ENCODE measurements around the gene SLC12A1. TPM values are rescaled to one million over a fixed set of nuclear protein-coding genes. Genes with fewer than 3 reads are reported as not detected.

Gene SLC12A1
- total RNA-seq, 4 donors from 2014 or later: not detected

- 37 to 42% methylated on average over 9 of the region's 9 CpGs for WGBS, 2 donors
- intact Hi-C loops (cut with DNase I; ENCODE audit: low total_unique reads): no loop called here
- TF ChIP-seq CTCF (IDR thresholded peaks at IDR 0.05) (no peak), POLR2A (IDR thresholded peaks at IDR 0.05) (no peak)
- H3K4me3 ChIP-seq (ENCODE audit: low read depth, poor library complexity, severe bottlenecking): no peak overlapping the region
- no peak for DNase-seq (ENCODE audit: low spot score in 2 of 2)
These were observed 126.5 kb downstream of the SLC12A1 start for GRCh38 chr15:48332642-48333034.

- TF ChIP-seq CTCF (IDR thresholded peaks at IDR 0.05): no peak
- no peak overlapping the region for H3K4me3 ChIP-seq (ENCODE audit: low read depth, poor library complexity, severe bottlenecking)
- no peak for DNase-seq (ENCODE audit: low spot score in 2 of 2)
- 43 to 53% methylated on average over 4 of the region's 4 CpGs for WGBS, 2 donors
- intact Hi-C loops (cut with DNase I; ENCODE audit: low total_unique reads): no loop called here
These were observed 127.4 kb downstream of the SLC12A1 start for GRCh38 chr15:48333540-48333939.

- no peak for DNase-seq (ENCODE audit: low spot score in 2 of 2)
These were observed 128.2 kb downstream of the SLC12A1 start for GRCh38 chr15:48334260-48334659.

GRCh38 chr15:48336940-48337339 is 130.8 kb downstream of the SLC12A1 start:
- H3K4me3 ChIP-seq (ENCODE audit: low read depth, poor library complexity, severe bottlenecking): no peak overlapping the region
- TF ChIP-seq POLR2A (IDR thresholded peaks at IDR 0.05): no peak
- no peak for TF ChIP-seq CTCF (IDR thresholded peaks at IDR 0.05)
- DNase-seq (ENCODE audit: low spot score in 2 of 2): no peak
- intact Hi-C loops (cut with DNase I; ENCODE audit: low total_unique reads): no loop called here
- WGBS, 2 donors: 87 to 91% methylated on average over 2 of the region's 2 CpGs

More at GRCh38 chr15:48334260-48334659, 128.2 kb downstream of the SLC12A1 start:
- TF ChIP-seq POLR2A (IDR thresholded peaks at IDR 0.05) (no peak), CTCF (IDR thresholded peaks at IDR 0.05) (no peak)
- intact Hi-C loops (cut with DNase I; ENCODE audit: low total_unique reads): no loop called here
- WGBS, 2 donors: 82 to 88% methylated on average over 2 of the region's 2 CpGs
- H3K4me3 ChIP-seq (ENCODE audit: low read depth, poor library complexity, severe bottlenecking): no peak overlapping the region

- TF ChIP-seq POLR2A (IDR thresholded peaks at IDR 0.05) (no peak), CTCF (IDR thresholded peaks at IDR 0.05) (no peak)
- intact Hi-C loops (cut with DNase I; ENCODE audit: low total_unique reads): no loop called here
- DNase-seq (ENCODE audit: low spot score in 2 of 2): no peak
- no peak overlapping the region for H3K4me3 ChIP-seq (ENCODE audit: low read depth, poor library complexity, severe bottlenecking)
- WGBS, 2 donors: 15 to 23% methylated on average over 1 of the region's 1 CpG
These were observed 131.5 kb downstream of the SLC12A1 start for GRCh38 chr15:48337607-48338006.

- WGBS, 2 donors: 77 to 81% methylated on average over 4 of the region's 4 CpGs
- no peak overlapping the region for H3K4me3 ChIP-seq (ENCODE audit: low read depth, poor library complexity, severe bottlenecking)
- intact Hi-C loops (cut with DNase I; ENCODE audit: low total_unique reads): no loop called here
- TF ChIP-seq CTCF (IDR thresholded peaks at IDR 0.05) (no peak), POLR2A (IDR thresholded peaks at IDR 0.05) (no peak)
- no peak for DNase-seq (ENCODE audit: low spot score in 2 of 2)
These were observed 134.0 kb downstream of the SLC12A1 start for GRCh38 chr15:48340111-48340510.

Measured in lower leg skin (tissue), 4 donors.